Body of pancreas (tissue), 4 donors: ENCODE measurements around the gene PEG3.

Experiments
- POLR2A ChIP-seq, 3 donors: fragments of 450-650 bp; IDR thresholded peaks; one replicate each; pipeline ENCODE4 v1.6.1; 2016; ENCODE audit warnings: antibody characterized with exemption in 3 of 3, mild to moderate bottlenecking in 2 of 3
- TF ChIP-seq, protein P1 (sequence below), 7 experiments: fragments of 450-650 bp in 4 of 7; fragments of 200-600 bp in 3 of 7; sonication (generic) in 3 of 7; IDR thresholded peaks; one replicate each; pipeline ENCODE4 v1.5.1; 2016 to 2019; ENCODE audit warnings: antibody characterized with exemption in 7 of 7

DNA sequence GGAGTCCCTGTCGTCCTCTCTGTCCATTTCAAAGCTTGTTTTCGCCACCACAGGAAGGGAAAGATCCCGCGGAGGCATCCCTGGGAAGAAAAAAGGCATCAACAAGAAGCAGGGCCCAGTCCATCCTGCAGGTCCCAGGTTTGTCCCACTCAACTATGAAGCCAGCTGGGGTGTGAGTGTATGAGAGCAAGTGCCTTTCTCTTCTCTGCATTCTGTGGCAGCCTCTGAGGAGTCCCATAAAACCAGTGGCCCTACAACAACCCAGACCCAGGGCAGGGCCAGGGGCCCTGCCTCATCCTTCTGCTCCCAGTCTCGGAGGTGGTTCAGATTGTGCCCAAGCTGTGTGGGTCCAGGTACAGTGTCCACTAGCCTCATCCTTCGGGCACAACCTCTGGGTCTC lies 18.9 kb downstream of the PEG3 start:
- TF ChIP-seq, protein P1, sequence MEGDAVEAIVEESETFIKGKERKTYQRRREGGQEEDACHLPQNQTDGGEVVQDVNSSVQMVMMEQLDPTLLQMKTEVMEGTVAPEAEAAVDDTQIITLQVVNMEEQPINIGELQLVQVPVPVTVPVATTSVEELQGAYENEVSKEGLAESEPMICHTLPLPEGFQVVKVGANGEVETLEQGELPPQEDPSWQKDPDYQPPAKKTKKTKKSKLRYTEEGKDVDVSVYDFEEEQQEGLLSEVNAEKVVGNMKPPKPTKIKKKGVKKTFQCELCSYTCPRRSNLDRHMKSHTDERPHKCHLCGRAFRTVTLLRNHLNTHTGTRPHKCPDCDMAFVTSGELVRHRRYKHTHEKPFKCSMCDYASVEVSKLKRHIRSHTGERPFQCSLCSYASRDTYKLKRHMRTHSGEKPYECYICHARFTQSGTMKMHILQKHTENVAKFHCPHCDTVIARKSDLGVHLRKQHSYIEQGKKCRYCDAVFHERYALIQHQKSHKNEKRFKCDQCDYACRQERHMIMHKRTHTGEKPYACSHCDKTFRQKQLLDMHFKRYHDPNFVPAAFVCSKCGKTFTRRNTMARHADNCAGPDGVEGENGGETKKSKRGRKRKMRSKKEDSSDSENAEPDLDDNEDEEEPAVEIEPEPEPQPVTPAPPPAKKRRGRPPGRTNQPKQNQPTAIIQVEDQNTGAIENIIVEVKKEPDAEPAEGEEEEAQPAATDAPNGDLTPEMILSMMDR (IDR thresholded peaks at IDR 0.05) = no peak
- no peak for TF ChIP-seq POLR2A (IDR thresholded peaks at IDR 0.05)
